NCI-H82 treated with DMSO at 0.1 percent for 48 hours (cell line): ENCODE data around the gene MED25.
"Not testable (repeated sequence)": the region's sequence is repeated elsewhere in the genome, so short reads cannot be mapped to it uniquely, and the experiment has no call there.

Experiments
- DNase-seq: peaks from one replicate; lab custom pipeline; 2025; ENCODE audit not compliant: unreplicated experiment; lab: John Stamatoyannopoulos, UW

The MED25 gene

GRCh38 chr19:49814010-49814409 lies 4.1 kb upstream of the MED25 start:
- no peak for DNase-seq

GRCh38 chr19:49816590-49816989 lies 1.5 kb upstream of the MED25 start:
- DNase-seq, result no peak

GRCh38 chr19:49818649-49819370 lies 721 bp downstream of the MED25 start:
- no peak for DNase-seq

- DNase-seq, result not testable (repeated sequence)
Observed at GRCh38 chr19:49819452-49820115, 1.5 kb downstream of the MED25 start.

- DNase-seq, result peak; percentile 96
Observed at GRCh38 chr19:49820125-49820524, 2.0 kb downstream of the MED25 start.

GRCh38 chr19:49823472-49823871 lies 5.4 kb downstream of the MED25 start:
- DNase-seq, result no peak

- no peak for DNase-seq
Observed at GRCh38 chr19:49824662-49825061, 6.6 kb downstream of the MED25 start.

GRCh38 chr19:49827034-49827433 lies 8.9 kb downstream of the MED25 start:
- DNase-seq, result no peak

- DNase-seq, result no peak
Observed at GRCh38 chr19:49829200-49829599, 11.1 kb downstream of the MED25 start.

- DNase-seq, result no peak
Observed at GRCh38 chr19:49829721-49830120, 11.6 kb downstream of the MED25 start.

GRCh38 chr19:49830766-49831165 lies 12.7 kb downstream of the MED25 start:
- DNase-seq, result no peak

- DNase-seq, result no peak
Observed at GRCh38 chr19:49831592-49831991, 13.5 kb downstream of the MED25 start.

- DNase-seq, result no peak
Observed at GRCh38 chr19:49832556-49832955, 14.5 kb downstream of the MED25 start.

- DNase-seq, result no peak
Observed at GRCh38 chr19:49833599-49833998, 15.5 kb downstream of the MED25 start.

- DNase-seq, result no peak
Observed at GRCh38 chr19:49835562-49835961, 17.5 kb downstream of the MED25 start.

- no peak for DNase-seq
Observed at GRCh38 chr19:49836176-49837008, 18.3 kb downstream of the MED25 start.

GRCh38 chr19:49837009-49837310 lies 18.9 kb downstream of the MED25 start:
- no peak for DNase-seq

- DNase-seq, result no peak
Observed at GRCh38 chr19:49837425-49837824, 19.3 kb downstream of the MED25 start.

- DNase-seq, result no peak
Observed at GRCh38 chr19:49838885-49839588, 20.9 kb downstream of the MED25 start.

- DNase-seq, result no peak
Observed at GRCh38 chr19:49839713-49840112, 21.6 kb downstream of the MED25 start.

- DNase-seq, result no peak
Observed at GRCh38 chr19:49840321-49840720, 22.2 kb downstream of the MED25 start.
